Hindlimb muscle (tissue), 1 donor: ENCODE data around the gene EIF5. TPM values are rescaled to one million over a fixed set of nuclear protein-coding genes. Genes with fewer than 3 reads are reported as not detected.

Experiments used
- DNase-seq: peaks from one replicate; pipeline ENCODE4 v3.0.0-alpha.2; 2013
- polyA plus RNA-seq: library from polyadenylated mRNA; unstranded; fragments of 120-200 nt; gene quantifications from one replicate; pipeline ENCODE4 v1.2.1, GENCODE V29; 2013; ENCODE audit not compliant: insufficient read length

Gene EIF5
- polyA plus RNA-seq, 1 donor = 191 TPM

DNA sequence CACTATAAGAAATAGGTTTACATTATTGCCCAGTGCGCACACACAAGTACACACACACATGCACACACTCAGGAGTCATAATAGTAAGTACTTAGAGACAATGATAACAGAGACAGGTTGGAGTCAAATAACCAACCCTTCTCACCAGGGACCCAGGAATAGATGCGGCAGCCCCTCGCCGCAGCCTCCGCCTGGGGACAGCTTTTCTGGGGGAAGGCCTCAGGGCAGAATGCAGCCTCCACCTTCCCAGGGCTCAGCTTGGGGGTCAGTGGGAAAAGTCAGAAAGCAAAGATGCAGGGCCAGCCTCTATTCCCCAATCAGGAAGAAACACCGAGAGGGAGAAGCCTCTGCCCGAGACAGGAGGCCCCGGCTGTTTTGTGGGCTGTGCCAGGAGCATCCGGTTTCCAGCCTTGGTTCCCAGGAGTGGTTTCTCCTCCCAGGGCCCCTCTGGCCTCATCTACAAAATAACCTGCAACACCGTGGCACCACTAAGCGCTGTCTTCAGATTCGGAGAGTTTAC, 23.4 kb upstream of the EIF5 start:
- no peak for DNase-seq

DNA sequence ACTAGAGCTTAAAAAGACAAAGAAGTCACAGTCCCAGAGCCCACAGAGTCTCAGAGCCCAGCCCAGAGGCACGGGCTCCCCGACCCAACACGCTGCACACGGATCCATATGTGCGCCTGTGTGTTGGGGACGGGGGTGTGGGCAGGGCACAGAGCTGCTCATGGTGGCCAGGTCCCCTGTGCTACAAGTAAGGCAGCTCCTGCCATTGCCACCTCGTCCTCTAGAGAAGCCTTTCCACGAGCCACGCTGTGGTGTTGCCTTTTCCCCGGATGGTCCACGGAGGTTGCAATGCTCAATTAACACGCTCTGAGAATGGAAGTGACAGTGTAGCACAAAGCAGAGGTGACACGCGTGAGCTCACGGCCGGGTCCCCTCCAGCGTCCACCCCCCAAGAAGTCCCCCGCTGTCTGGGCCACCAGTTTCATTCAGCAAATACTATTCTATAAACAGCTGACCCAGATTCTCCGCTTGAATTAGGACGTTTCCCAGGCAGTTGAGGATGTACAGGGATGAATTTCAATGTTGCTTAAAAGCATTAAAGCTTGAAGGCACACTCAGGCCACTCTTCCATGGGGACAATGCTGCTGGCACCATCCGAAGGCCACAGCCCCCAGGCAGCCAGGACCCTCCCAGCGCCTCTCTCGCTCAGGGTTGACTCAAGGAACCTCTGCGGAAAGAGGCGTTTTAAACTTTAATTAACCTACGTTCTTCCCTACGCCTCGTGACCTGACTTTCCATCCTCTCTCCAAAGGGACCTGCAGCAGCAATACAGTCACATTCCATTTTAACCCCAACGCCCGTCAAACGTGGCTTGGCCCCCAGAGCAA, 22.7 kb upstream of the EIF5 start:
- DNase-seq = no peak

DNA sequence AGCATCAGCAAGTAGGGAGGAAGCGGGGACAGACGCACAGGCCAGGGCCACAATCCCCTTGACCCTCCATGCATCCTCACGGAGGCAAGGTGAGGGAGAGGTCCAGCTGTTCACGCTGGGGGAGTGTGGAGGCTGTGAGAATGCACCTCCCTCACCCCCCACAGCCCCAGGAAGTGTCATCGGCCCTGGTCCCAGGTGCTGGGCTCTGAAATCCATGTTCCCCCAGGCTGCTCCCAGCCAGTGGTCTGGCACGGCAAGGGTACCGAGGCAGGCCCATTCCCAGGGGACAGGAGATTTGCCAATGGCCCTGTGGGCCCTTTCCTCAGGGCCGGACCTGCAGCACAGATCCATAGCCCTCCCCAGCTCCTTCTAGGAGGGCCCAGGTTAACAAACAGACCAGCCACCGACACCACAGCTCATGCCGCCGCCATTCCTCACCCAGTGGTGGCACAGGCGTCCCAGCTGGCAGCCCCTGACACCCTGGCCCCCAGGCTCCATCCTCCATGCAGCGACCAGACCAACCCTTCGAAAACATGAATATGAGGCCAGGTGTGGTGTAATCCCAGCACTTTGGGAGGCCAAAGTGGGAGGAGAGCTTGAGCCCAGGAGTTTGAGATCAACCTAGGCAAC, 21.9 kb upstream of the EIF5 start:
- no peak for DNase-seq

DNA sequence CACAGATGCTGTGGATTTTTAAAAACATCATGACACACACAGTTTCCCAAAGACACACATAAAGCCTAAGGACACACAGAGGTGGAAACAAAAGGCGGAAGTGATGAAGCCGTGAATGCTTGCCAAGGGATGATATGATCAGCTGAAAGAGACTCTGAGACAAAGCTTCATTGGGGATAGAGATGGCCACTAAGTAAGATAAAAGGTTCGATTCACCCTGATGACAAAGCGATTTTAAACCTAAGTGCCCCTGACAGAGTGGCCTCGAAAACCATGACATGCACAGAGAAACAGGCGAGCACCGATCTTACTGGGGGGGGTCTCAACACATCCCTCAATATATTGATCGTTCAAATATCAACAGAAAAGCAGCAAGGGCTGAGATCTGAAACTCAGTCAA, 20.3 kb upstream of the EIF5 start:
- no peak for DNase-seq

DNA sequence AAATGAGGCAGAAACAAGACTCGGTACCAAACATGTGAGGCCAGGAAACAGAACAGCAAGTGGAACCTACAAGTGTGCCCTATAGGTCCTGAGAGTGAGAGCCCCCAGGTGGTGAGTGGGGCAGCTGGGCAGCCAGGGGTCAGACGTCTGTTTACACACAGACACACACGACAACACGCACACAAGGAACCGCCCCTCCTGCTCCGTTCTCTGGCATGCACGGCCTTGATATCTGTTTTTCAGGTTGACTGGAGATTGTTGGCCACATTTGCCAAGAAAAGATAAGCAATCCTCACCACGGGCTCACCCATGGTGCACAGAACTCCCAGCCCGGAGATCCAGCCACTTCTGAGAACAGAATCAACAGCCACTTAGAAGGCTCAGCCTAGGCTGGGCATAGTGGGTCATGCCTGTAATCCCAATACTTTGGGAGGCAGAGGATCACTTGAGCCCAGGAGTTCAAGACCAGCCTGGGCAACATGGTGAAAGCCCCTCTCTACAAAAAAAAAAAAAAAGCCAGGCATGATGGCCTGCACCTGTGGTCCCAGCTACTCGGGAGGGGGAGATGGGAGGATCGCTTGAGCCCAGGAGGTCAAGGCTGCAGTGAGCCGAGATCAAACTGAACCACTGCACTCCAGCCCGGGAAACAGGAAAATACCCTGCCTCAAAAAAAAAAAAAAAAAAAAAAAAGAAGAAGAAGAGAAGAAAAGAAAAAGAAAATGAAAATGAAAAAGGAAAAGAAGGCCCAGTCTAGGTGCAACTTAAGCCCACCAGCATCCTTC, 19.4 kb upstream of the EIF5 start:
- DNase-seq = no peak

DNA sequence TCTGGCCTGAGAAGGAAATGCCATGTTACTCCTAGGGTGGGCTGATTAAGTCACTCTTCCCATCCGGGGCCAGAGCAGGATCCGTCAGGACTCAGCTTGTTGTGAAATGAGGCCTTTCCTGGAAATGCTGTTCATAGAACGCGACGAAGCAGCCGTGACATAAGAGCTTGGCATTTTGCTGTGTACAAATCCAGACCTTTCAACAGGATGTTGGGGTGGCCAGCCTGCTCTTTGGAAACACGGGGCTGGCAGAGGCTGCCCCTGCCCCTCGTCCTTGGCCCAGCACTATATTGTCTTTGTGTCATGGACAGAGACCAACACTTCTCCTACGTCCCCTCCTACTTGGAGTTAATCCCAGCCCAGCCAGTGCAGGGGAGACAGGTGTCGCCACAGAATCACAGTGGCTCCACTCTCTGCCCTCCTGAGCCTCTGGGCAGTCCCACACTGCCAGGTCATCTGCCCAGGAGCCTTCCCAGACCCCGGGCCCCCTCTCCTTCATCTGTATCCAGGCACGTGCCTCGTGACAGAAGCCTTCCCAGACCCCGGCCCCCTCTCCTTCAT, 18.6 kb upstream of the EIF5 start:
- DNase-seq = no peak

DNA sequence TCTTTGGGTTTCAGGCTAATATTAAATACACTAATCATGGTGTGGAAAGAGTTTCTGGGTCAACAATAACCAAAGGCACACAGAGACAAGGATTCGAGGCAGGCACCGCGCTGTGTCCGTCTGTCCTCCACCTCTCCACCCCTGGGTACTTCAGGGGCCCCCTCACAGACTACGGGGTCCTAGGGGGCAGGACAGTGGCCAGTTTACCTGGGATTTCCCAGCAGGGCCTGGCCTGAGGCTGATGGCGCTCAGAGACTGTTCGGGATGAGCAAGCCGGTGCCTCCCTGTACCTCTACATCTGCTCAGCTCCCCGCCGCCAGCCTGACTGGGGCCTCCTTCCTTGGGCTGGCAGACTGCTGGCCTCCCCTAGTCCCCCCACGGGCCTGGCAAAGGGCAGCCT, 18.1 kb upstream of the EIF5 start:
- no peak for DNase-seq

DNA sequence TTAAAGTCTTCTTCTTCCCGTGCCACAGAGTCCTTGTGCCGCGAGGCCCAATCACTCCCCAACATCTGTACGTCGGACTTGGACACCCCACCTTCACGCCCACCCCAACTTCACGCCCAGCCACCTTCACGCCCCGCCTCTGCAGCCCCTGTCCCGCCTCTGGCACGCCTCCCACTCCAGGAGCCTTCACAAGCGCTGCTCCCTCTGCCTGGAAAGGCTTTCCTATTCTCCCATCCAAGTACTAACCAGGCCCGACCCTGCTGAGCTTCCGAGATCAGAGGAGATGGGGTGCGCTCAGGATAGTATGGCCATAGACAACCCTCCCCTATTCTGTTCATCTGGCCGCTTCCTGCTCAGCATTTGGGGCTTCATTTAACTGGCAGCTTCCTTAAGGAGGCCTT, 17.3 kb upstream of the EIF5 start:
- no peak for DNase-seq

DNA sequence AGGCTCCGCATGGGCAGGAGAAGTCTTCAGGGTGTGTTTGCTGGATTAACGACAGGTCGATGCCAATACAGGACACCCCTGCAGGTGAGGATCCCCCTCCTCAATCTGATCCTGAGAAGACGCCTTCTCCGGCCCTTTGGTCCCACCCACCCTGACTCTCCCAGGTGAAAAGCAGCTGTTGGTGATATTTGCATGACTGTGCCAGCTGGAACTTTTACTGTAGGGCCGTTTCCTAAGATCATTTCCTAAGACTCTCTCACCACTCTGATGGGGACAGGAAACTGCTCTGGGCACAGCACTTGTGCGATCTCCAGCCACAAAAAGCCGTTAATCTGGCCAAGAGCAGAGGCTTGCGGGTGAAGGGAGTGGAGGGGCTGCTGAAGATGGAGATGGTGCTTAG, 16.8 kb upstream of the EIF5 start:
- no peak for DNase-seq

DNA sequence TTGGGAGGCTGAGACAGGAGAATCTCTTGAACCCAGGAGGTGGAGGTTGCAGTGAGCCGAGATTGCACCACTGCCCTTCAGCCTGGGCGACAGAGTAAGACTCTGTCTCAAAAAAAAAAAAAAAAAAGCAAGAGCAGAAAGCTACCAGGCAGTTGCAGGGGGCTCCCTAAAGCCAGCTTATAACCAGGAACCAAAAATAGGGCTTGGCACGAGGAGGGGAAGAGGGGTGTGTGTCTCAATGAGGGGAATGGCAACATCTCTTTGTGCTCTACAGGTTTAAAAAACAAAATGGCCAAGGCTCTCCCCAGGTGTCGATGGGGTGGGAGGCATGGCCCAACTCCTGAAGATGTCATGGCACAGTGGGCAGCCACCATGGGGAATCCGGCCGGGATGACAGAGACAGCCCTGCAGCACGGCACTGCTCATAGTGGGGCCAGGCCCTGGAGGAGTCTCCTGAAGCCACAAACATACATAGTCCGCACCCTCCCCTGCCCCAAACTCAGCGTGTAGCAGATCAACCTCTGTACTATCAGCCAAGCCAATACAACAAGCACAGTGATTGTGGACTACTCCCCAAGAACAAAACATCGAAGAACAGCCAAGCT, 16.0 kb upstream of the EIF5 start:
- no peak for DNase-seq

DNA sequence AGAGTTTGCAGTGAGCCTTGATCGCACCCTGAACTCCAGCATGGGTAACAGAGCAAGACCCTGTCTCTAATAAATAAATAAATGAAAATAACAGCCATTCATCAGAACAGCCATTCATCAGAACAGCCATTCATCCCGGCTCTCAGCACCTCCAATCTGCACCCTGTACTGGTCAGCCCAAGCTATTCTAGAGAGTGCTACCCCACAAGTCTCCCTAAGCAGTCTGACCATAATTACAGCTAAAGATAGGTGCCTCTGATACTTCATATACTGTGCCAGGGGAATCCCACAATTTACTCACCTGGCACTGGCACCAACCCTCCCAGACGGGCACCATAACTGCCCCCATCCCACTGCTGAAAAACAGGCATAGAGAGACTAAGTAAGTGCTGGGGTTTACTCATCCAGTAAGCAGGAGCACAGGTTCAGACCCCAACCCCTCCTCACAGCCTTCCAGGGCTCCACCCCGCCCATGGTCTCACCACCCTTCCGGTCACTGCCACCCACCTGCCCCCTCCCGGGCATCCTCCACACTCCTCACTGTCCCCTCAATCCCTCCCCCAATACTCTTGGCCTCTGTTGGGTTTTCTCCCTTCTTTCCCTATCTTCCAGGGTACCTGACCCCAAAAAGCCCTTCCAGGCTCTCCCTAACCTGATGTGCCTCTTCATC, 15.2 kb upstream of the EIF5 start:
- no peak for DNase-seq

DNA sequence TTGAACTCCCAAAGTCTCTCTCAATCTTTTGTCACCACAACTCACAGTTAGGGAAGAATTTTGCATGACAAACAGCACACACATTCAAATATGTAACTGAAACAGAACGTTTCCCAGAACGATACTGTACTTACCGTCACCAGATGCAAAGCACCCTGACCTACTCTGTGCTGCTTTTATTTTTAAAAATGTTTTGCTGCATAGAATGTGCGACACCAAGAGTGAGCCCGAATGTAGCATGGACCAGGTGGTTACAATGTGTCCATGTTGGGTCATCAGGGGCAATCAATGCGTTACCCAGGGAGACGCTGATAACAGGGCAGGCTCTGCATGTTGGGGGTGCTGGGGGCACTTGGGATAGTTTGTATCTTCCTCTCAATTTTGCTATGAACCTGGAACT, 14.6 kb upstream of the EIF5 start:
- no peak for DNase-seq

DNA sequence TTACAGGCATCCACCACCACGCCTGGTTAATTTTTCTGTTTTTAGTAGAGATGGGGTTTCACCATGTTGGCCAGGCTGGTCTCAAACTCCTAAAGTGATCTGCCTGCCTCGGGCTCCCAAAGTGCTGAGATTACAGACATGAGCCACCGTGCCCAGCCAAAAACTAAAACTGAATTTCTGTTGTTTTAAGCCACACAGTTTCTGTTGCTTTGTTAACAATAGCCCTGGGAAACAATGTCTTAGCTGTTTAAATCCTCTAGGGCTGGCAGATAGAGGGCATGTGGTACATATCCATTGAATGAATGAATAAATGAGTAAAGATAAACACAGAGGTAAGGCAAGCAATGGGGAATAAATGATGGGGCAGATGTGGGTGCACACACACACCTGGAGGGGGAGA, 8.0 kb upstream of the EIF5 start:
- no peak for DNase-seq

DNA sequence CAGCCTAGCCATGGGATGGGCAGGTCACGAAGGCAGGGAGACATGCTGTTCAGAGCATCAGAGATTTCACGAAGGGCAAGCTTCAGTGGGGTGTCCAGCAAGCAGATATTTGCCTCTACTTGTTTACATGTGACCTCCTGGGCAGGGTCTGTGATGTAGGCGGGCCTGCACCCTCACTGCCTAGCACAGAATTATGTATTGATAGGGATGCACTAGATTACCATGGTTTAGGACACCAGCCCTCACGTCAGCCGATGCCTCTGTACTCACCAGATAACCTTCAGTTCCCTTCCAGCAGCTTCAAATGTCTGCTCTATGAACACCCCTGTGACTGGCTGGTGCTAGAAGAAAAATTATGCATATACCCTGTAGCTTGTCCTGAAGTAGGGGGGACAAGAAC, 5.1 kb upstream of the EIF5 start:
- no peak for DNase-seq

DNA sequence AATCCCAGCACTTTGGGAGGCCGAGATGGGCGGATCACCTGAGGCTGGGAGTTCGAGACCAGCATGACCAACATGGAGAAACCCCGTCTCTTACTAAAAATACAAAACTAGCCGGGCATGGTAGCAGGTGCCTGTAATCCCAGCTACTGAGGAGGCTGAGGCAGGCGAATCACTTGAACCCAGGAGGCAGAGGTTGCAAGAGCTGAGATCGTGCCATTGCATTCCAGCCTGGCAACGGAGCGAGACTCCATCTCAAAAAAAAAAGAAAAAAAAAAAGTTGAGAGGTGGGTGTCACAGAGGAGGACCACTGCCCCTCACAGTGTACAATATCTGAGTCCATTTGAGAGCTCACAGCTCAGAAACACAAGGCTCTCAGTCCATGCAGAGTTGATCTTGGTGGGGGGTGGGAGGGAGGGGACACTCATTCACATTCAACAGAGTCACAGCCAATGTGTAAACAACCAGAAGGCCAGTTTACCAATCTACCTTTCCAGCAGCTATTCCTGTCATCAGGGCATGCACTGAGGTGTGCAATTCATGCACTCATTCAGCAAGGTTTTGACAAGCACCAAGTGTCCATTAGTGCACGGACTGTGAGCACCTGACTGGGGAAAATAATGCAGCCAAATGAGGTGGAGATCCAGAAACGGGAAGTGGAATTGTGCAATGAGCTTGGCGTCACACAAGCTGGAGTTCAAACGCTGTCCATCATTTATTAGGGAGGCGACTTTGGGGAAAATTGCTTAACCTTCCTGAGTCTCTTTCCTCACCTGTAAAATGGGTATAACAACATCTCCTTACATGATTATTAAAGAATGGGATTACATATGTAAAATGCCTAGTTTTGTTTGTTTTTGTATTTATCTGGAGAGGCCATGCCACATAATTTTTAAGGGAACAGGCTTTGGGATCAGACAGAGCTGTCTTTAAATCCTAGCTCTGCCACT, 4.4 kb upstream of the EIF5 start:
- DNase-seq = peak; percentile 27

DNA sequence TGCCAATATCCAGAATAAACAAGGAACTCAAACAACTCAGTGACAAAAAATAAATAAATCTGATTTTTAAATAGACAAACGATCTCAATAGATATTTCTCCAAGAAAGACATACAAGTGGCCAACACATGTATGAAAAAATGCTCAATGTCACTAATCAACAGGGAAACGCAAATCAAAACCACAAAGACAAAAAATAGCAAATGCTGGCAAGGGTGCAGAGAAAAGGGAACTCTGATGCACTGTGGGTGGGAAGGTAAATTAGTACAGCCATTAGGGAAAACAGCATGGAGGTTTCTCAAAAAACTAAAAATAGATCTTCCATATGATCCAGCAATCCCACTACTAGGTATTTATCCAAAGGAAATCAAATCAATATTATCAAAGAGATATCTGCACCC, 3.5 kb upstream of the EIF5 start:
- DNase-seq = no peak

DNA sequence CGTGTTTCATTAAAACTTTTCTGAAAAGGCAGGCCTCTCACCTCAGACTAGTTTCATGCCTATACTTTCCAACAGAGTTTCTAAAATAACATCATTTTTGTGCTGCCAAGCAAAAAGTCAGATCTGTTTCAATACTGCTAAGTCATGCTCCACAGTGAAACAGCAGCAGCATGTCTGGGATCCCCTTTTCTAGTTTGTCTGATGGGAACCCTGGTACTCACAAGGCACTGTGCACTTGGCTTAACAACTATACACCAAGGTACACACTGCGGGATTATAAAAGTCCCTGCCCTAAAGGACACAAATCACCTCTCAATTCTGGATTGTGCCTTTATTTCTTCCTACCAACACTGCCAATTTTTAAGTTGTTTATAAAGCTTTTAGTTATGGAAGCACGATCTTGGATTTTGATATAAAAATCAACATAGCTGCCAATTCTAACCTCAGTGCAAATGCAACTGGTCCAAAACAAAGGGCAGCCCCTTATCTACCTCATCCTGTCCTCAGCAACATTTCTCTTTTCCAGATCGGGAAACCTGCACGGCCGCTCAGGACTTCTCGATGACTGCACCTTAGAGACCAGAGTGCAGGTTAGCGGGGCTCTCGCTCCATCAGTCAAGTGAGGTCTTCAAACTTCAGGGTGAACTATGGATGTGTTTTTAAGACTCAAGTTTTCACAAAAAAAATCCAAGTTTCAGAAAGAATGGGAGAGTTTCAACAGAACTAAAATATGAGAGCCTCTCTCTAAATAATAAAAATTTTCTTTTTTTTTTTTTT, 1.7 kb upstream of the EIF5 start:
- no peak for DNase-seq

DNA sequence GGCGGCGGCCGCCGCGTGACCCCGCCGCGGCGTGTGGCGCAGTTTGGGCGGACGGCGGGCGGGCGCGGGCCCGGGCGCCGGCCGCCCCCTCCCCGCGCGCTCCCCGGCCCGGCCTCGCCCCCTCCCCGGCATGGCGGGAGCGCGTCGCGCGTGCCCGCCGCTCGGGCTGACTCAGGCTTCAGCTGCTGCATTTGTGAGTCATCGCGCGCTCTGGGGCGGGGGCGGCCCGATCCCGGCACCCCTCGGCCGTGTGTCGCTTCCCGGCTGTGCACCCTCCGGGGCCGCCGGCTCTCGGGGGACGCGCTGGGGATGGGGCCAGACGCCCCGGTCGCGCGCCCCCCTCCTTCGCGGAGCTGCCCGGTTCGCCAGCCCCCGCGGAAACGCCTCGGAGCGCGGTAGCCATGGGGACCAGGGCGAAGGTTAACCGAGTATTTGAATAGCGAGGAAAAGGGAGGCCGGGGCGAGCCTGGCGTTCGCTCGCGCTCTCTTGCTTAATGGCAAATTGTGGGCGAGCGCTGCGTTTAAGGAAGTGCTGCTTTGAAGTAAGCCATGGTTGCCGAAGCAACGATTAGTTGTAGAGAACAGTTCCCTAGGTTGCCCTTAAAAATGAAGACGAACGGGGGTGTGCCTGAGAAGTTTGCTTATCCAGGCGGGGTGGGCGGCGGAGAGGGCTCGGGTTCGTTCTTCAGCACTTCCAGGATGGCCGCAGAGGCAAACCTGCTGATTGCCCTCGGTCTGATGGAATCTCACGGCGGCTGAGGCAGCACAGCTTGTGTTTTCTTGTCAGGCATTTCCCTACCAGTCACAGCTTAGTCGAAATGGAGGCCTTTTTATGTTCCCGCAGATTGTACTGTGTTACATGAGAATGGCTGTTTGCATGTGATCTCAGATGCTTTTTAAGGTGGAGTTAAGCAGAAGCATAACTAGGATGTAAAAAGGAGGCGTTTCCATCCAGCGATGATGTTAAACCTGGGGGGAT, 896 bp downstream of the EIF5 start:
- peak; percentile 69 for DNase-seq

DNA sequence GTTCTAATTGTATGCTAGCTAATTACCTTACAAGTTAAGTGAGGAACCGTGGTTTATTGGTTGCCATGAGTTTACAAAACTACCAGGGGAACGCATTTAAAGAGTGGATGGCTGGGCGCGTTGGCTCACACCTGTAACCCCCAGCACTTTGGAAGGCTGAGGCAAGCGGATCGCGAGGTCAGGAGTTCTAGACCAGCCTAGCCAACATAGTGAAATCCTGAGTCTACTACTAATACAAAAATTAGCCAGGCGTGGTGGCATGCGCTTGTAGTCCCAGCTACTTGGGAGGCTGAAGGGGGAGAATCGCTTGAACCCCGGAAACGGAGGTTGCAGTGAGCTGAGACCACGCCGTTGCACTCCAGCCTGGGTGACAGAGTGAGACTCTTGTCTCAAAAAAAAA, 2.2 kb downstream of the EIF5 start:
- DNase-seq = no peak
